Measurements from ENCODE around the gene TTC34. TPM values are rescaled to one million over a fixed set of nuclear protein-coding genes. Genes with fewer than 3 reads are reported as not detected.

Gene TTC34
- total and polyA plus RNA-seq, 10 of the 15 experiments (the other 5 are each of a cell fraction or from before 2014, with no cell fraction given): 0.03 to 0.49 (median 0.05) TPM; not detected in 2

DNA sequence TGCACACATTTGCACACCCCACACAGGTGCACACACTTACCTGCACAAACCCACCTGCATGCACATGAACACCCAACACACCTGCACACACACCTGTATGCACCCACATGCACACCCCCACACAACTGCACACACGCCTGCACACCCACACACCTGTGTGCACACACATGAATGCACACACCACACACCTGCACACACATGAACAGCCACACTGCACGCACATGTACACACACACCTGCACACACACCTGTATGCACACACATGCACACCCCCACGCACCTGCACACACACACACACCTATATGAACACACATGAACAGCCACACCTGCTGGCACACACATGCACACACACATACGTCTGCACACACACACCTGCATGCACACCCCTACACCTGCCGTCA is 17.9 kb upstream of the TTC34 start:
- Histone ChIP-seq H2AFZ (ENCODE audit: control insufficient read depth, low read depth, low read length) (no peak overlapping the region), H3K4me2 (ENCODE audit: control insufficient read depth, insufficient read depth) (no peak overlapping the region), H4K20me1 (ENCODE audit: control insufficient read depth, insufficient read depth) (no peaks in the 10 kb centered on the region; the same call in 1 of the 2 replicates), H3K9me3 (replicated peaks; ENCODE audit: control insufficient read depth, insufficient read depth, low read length) (no peaks in the 10 kb centered on the region; the same call in 2 of the 3 replicates), H3K79me2 (ENCODE audit: control insufficient read depth, insufficient read depth, low read length) (no peaks in the 10 kb centered on the region), H3K4me1 (ENCODE audit: control insufficient read depth, insufficient read depth, low read length) (no peaks in the 10 kb centered on the region), H3K36me3 (ENCODE audit: control insufficient read depth in 2 of 2, insufficient read depth in 2 of 2, low read length in 1 of 2) (no peaks in the 10 kb centered on the region), H3K4me3 (no peak overlapping the region), H3K9ac (ENCODE audit: control insufficient read depth, insufficient read depth, low read length) (no peak overlapping the region), H3K27me3 (replicated peaks in 1 of 2; ENCODE audit: control insufficient read depth in 2 of 2, insufficient read depth in 2 of 2, low read length in 1 of 2) (no peaks in the 10 kb centered on the region), H3K27ac (ENCODE audit: control insufficient read depth, insufficient read depth) (no peak overlapping the region)
- CTCF ChIA-PET: no interaction called here
- ATAC-seq (no peak), DNase-seq (ENCODE audit: low read depth, low spot score) (no peak), FAIRE-seq (no peak)
- WGBS (ENCODE audit: insufficient coverage, insufficient replicate concordance, low lambda C conversion rate, missing lambda C conversion rate): 21% methylated on average over 5 of the region's 5 CpGs
- no TSS peak for BruUV-seq (replicated peaks)
- in situ Hi-C loops (cut with MboI): loop anchor here (25.0 kb wide), 1 partner anchor 132 kb away; no protein-coding TSS in a partner anchor
- RAD21 ChIA-PET (ENCODE audit: unreplicated experiment): no interaction called here
- POLR2A ChIA-PET: no interaction called here
- SMC1A ChIA-PET (ENCODE audit: uncharacterized antibody, unreplicated experiment): interaction anchor here (0.6 kb wide), 1 partner anchor 34 kb away, joined by 3 read pairs; no protein-coding TSS in a partner anchor
- intact Hi-C loops (cut with micrococcal nuclease; ENCODE audit: unreplicated experiment): no loop called here
- TF ChIP-seq, protein P1, sequence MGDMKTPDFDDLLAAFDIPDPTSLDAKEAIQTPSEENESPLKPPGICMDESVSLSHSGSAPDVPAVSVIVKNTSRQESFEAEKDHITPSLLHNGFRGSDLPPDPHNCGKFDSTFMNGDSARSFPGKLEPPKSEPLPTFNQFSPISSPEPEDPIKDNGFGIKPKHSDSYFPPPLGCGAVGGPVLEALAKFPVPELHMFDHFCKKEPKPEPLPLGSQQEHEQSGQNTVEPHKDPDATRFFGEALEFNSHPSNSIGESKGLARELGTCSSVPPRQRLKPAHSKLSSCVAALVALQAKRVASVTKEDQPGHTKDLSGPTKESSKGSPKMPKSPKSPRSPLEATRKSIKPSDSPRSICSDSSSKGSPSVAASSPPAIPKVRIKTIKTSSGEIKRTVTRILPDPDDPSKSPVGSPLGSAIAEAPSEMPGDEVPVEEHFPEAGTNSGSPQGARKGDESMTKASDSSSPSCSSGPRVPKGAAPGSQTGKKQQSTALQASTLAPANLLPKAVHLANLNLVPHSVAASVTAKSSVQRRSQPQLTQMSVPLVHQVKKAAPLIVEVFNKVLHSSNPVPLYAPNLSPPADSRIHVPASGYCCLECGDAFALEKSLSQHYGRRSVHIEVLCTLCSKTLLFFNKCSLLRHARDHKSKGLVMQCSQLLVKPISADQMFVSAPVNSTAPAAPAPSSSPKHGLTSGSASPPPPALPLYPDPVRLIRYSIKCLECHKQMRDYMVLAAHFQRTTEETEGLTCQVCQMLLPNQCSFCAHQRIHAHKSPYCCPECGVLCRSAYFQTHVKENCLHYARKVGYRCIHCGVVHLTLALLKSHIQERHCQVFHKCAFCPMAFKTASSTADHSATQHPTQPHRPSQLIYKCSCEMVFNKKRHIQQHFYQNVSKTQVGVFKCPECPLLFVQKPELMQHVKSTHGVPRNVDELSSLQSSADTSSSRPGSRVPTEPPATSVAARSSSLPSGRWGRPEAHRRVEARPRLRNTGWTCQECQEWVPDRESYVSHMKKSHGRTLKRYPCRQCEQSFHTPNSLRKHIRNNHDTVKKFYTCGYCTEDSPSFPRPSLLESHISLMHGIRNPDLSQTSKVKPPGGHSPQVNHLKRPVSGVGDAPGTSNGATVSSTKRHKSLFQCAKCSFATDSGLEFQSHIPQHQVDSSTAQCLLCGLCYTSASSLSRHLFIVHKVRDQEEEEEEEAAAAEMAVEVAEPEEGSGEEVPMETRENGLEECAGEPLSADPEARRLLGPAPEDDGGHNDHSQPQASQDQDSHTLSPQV (IDR thresholded peaks at IDR 0.05): no peak
- TF ChIP-seq ZNF24 (IDR thresholded peaks at IDR 0.05) (no peak), POLR2AphosphoS2 (IDR thresholded peaks at IDR 0.05; ENCODE audit: low read depth, low read length) (no peak), TARDBP (IDR thresholded peaks at IDR 0.05; ENCODE audit: borderline replicate concordance) (no peak), TCF7 (IDR thresholded peaks at IDR 0.05; ENCODE audit: borderline replicate concordance) (no peak), MEF2A (IDR thresholded peaks at IDR 0.05; ENCODE audit: insufficient read depth, low read depth, low read length) (no peak), CBX5 (IDR thresholded peaks at IDR 0.05; ENCODE audit: low read depth) (no peak), SMAD5 (IDR thresholded peaks at IDR 0.05; ENCODE audit: low read depth) (no peak), WRNIP1 (IDR thresholded peaks at IDR 0.05; ENCODE audit: borderline replicate concordance, low read depth, low read length) (no peak), STAT1 (conservative IDR thresholded peaks at IDR 0.05) (no peak)
- TF ChIP-seq, protein P2, sequence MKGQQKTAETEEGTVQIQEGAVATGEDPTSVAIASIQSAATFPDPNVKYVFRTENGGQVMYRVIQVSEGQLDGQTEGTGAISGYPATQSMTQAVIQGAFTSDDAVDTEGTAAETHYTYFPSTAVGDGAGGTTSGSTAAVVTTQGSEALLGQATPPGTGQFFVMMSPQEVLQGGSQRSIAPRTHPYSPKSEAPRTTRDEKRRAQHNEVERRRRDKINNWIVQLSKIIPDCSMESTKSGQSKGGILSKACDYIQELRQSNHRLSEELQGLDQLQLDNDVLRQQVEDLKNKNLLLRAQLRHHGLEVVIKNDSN (IDR thresholded peaks at IDR 0.05; ENCODE audit: borderline replicate concordance, extremely low read length, insufficient read depth, low read depth, low read length): no peak
- TF ChIP-seq, protein P3, sequence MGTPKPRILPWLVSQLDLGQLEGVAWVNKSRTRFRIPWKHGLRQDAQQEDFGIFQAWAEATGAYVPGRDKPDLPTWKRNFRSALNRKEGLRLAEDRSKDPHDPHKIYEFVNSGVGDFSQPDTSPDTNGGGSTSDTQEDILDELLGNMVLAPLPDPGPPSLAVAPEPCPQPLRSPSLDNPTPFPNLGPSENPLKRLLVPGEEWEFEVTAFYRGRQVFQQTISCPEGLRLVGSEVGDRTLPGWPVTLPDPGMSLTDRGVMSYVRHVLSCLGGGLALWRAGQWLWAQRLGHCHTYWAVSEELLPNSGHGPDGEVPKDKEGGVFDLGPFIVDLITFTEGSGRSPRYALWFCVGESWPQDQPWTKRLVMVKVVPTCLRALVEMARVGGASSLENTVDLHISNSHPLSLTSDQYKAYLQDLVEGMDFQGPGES (IDR thresholded peaks at IDR 0.05): no peak
- TF ChIP-seq, protein P4, sequence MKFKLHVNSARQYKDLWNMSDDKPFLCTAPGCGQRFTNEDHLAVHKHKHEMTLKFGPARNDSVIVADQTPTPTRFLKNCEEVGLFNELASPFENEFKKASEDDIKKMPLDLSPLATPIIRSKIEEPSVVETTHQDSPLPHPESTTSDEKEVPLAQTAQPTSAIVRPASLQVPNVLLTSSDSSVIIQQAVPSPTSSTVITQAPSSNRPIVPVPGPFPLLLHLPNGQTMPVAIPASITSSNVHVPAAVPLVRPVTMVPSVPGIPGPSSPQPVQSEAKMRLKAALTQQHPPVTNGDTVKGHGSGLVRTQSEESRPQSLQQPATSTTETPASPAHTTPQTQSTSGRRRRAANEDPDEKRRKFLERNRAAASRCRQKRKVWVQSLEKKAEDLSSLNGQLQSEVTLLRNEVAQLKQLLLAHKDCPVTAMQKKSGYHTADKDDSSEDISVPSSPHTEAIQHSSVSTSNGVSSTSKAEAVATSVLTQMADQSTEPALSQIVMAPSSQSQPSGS (IDR thresholded peaks at IDR 0.05; ENCODE audit: low read length): no peak
- TF ChIP-seq, protein P5, sequence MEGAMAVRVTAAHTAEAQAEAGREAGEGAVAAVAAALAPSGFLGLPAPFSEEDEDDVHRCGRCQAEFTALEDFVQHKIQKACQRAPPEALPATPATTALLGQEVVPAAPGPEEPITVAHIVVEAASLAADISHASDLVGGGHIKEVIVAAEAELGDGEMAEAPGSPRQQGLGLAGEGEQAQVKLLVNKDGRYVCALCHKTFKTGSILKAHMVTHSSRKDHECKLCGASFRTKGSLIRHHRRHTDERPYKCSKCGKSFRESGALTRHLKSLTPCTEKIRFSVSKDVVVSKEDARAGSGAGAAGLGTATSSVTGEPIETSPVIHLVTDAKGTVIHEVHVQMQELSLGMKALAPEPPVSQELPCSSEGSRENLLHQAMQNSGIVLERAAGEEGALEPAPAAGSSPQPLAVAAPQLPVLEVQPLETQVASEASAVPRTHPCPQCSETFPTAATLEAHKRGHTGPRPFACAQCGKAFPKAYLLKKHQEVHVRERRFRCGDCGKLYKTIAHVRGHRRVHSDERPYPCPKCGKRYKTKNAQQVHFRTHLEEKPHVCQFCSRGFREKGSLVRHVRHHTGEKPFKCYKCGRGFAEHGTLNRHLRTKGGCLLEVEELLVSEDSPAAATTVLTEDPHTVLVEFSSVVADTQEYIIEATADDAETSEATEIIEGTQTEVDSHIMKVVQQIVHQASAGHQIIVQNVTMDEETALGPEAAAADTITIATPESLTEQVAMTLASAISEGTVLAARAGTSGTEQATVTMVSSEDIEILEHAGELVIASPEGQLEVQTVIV (IDR thresholded peaks at IDR 0.05; ENCODE audit: borderline replicate concordance, partially characterized antibody): no peak

All from GM12878 (cell line).